Inferior parietal cortex (tissue), 1 donor: Measurements from ENCODE around the gene UTF1.
"Not testable (repeated sequence)": the region's sequence is repeated elsewhere in the genome, so short reads cannot be mapped to it uniquely, and the experiment has no call there.

ENCODE experiments used
- DNase-seq: peaks from one replicate; pipeline ENCODE4 v3.0.0-alpha.2; 2016; ENCODE audit errors: extremely low spot score

The UTF1 gene

GRCh38 chr10:133265052-133265451, 35.0 kb downstream of the UTF1 start:
- DNase-seq, result not testable (repeated sequence)

GRCh38 chr10:133266056-133266795, 36.2 kb downstream of the UTF1 start:
- no peak for DNase-seq

GRCh38 chr10:133267293-133267692, 37.3 kb downstream of the UTF1 start:
- no peak for DNase-seq

- no peak for DNase-seq
Observed at GRCh38 chr10:133267829-133268228, 37.8 kb downstream of the UTF1 start.

- no peak for DNase-seq
Observed at GRCh38 chr10:133268532-133268931, 38.5 kb downstream of the UTF1 start.

- DNase-seq, result no peak
Observed at GRCh38 chr10:133269367-133269766, 39.4 kb downstream of the UTF1 start.

- no peak for DNase-seq
Observed at GRCh38 chr10:133270204-133270603, 40.2 kb downstream of the UTF1 start.

GRCh38 chr10:133270773-133271297, 40.8 kb downstream of the UTF1 start:
- no peak for DNase-seq

- DNase-seq, result no peak
Observed at GRCh38 chr10:133271521-133272300, 41.7 kb downstream of the UTF1 start.

- no peak for DNase-seq
Observed at GRCh38 chr10:133272301-133272963, 42.4 kb downstream of the UTF1 start.

- no peak for DNase-seq
Observed at GRCh38 chr10:133272964-133273420, 43.0 kb downstream of the UTF1 start.

- DNase-seq, result no peak
Observed at GRCh38 chr10:133273534-133274143, 43.6 kb downstream of the UTF1 start.

GRCh38 chr10:133274751-133275683, 45.0 kb downstream of the UTF1 start:
- no peak for DNase-seq

- DNase-seq, result no peak
Observed at GRCh38 chr10:133275684-133276092, 45.7 kb downstream of the UTF1 start.

- no peak for DNase-seq
Observed at GRCh38 chr10:133276100-133276434, 46.0 kb downstream of the UTF1 start.

- no peak for DNase-seq
Observed at GRCh38 chr10:133276435-133277201, 46.6 kb downstream of the UTF1 start, which contains the start of gene ADAM8. TSS of gene ADAM8 (minus strand) at chr10:133276868. CDS start at chr10:133276817, 51 bp downstream.

GRCh38 chr10:133277277-133277992, 47.4 kb downstream of the UTF1 start:
- DNase-seq, result no peak

- DNase-seq, result no peak
Observed at GRCh38 chr10:133277993-133278576, 48.1 kb downstream of the UTF1 start.
